Neural cell (in vitro differentiated cells): ENCODE measurements around the gene PPFIA4.

Experiments
- EZH2 ChIP-seq: fragments of 200-600, 300-800 bp; shearing (Covaris generic), sonication (generic); IDR thresholded peaks from 2 replicates; pipeline ENCODE4 v1.6.1; 2014; ENCODE audit warnings: antibody characterized with exemption, low read length, borderline replicate concordance, mild to moderate bottlenecking; ENCODE audit not compliant: insufficient read depth, poor library complexity, severe bottlenecking
- POLR2AphosphoS5 ChIP-seq: IDR thresholded peaks from 2 replicates; pipeline ENCODE4 v1.6.1; 2012
- RAD21 ChIP-seq: fragments of 450-650 bp; conservative IDR thresholded peaks from 2 replicates; pipeline ENCODE4 v1.6.1; 2014; ENCODE audit warnings: antibody characterized with exemption, mild to moderate bottlenecking, moderate library complexity
- SMC3 ChIP-seq: fragments of 450-650 bp; conservative IDR thresholded peaks from 2 replicates; pipeline ENCODE4 v1.6.1; 2014; ENCODE audit warnings: antibody characterized with exemption, mild to moderate bottlenecking, moderate library complexity; ENCODE audit not compliant: poor library complexity
- TAF1 ChIP-seq: IDR thresholded peaks from 2 replicates; pipeline ENCODE4 v1.6.1; 2012; ENCODE audit warnings: low read depth
- TF ChIP-seq, protein P1 (sequence below): fragments of 450-650 bp; IDR thresholded peaks from 2 replicates; pipeline ENCODE4 v1.5.1; 2014; ENCODE audit warnings: antibody characterized with exemption, mild to moderate bottlenecking, moderate library complexity; ENCODE audit not compliant: poor library complexity, severe bottlenecking

DNA sequence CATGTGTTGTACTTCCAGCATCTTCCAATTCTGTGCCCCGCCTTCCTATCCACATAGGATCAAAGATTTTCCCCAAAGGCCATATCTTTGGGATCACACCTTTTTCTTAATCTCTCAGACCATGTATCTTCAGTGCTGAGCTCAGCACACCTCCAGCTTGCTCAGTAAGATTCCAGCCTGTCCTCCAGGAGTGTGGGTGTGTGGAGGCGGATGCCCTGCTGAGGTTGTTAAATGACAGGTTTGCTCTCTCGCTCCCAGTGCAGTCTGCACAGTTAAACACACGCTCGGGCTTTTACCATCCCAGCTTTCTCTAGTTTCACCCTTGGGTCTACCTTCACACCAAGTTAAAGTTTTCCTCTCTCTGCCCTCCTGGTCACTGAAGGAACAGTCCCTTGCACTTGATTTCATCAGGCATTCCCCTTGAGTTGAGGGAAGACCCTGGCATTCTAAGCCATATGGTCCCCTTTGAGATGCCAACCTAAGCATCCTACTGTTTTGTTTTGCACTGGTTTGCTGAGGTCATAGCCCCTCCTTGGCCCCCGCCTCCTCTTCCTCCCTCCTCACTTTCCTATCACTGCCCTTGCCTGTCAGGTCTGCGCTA lies 45.8 kb downstream of the PPFIA4 start:
- TF ChIP-seq, protein P1, sequence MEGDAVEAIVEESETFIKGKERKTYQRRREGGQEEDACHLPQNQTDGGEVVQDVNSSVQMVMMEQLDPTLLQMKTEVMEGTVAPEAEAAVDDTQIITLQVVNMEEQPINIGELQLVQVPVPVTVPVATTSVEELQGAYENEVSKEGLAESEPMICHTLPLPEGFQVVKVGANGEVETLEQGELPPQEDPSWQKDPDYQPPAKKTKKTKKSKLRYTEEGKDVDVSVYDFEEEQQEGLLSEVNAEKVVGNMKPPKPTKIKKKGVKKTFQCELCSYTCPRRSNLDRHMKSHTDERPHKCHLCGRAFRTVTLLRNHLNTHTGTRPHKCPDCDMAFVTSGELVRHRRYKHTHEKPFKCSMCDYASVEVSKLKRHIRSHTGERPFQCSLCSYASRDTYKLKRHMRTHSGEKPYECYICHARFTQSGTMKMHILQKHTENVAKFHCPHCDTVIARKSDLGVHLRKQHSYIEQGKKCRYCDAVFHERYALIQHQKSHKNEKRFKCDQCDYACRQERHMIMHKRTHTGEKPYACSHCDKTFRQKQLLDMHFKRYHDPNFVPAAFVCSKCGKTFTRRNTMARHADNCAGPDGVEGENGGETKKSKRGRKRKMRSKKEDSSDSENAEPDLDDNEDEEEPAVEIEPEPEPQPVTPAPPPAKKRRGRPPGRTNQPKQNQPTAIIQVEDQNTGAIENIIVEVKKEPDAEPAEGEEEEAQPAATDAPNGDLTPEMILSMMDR = no peak
- TF ChIP-seq EZH2 = no peak
- TF ChIP-seq TAF1 = no peak
- no peak for TF ChIP-seq SMC3
- TF ChIP-seq POLR2AphosphoS5 = no peak
- no peak for TF ChIP-seq RAD21
